HEK293 (cell line): ENCODE results near the gene STAT5B.

ENCODE experiments used
- CTCF ChIA-PET: fragments of 350-600 bp; formaldehyde crosslinking; extraction: SDS; loops from one replicate; lab custom pipeline; 2021; ENCODE audit warnings: antibody characterized with exemption; lab: Yijun Ruan, JAX
- POLR2A ChIA-PET: fragments of 300-600 bp; formaldehyde crosslinking; extraction: SDS; loops from one replicate; lab custom pipeline; 2020; ENCODE audit warnings: antibody characterized with exemption, inconsistent platforms; lab: Yijun Ruan, JAX
- H3K27ac ChIP-seq: fragments of 200-500 bp; sonication (Bioruptor generic); 2 replicates; pipeline ENCODE4 v1.5.1; 2014; ENCODE audit warnings: low read depth, low read length, control low read depth, inconsistent platforms; ENCODE audit errors: extremely low read depth
- H3K36me3 ChIP-seq, 2 experiments: fragments of 200-500 bp in 1 of 2; sonication (Bioruptor generic) in 1 of 2; 1 replicate in 1 of 2; 2 replicates in 1 of 2; pipeline ENCODE4 v1.5.1; 2014 to 2017; ENCODE audit warnings: inconsistent platforms in 2 of 2, low read length in 2 of 2; ENCODE audit not compliant: control insufficient read depth in 2 of 2, insufficient read depth in 1 of 2
- H3K4me1 ChIP-seq: fragments of 200-500 bp; sonication (Bioruptor generic); 2 replicates; pipeline ENCODE4 v1.5.1; 2014; ENCODE audit warnings: mild to moderate bottlenecking, low read length, inconsistent platforms; ENCODE audit not compliant: control insufficient read depth, insufficient read depth
- H3K4me3 ChIP-seq: 2 replicates; pipeline ENCODE4 v1.5.1; 2011; ENCODE audit warnings: low read depth, mild to moderate bottlenecking, control low read depth, low read length, moderate library complexity
- H3K9me3 ChIP-seq: fragments of 200-500 bp; sonication (Bioruptor generic); 2 replicates; pipeline ENCODE4 v1.5.1; 2014; ENCODE audit warnings: low read depth, low read length, inconsistent platforms; ENCODE audit not compliant: control insufficient read depth, insufficient read depth
- AEBP2 ChIP-seq: fragments of 450-650 bp; formaldehyde crosslinking; IDR thresholded peaks from 2 replicates; pipeline ENCODE4 v1.5.1; 2016; ENCODE audit warnings: missing biosample characterization, missing genetic modification characterization, borderline replicate concordance
- MZF1 ChIP-seq: fragments of 450-650 bp; formaldehyde crosslinking; IDR thresholded peaks from 2 replicates; pipeline ENCODE4 v1.5.1; 2017; ENCODE audit warnings: missing biosample characterization, missing genetic modification characterization, borderline replicate concordance
- OVOL3 ChIP-seq: fragments of 450-650 bp; formaldehyde crosslinking; IDR thresholded peaks from 2 replicates; pipeline ENCODE4 v1.5.1; 2016; ENCODE audit warnings: missing biosample characterization, missing genetic modification characterization
- SCRT2 ChIP-seq: fragments of 450-650 bp; formaldehyde crosslinking; IDR thresholded peaks from 2 replicates; pipeline ENCODE4 v1.5.1; 2016; ENCODE audit warnings: missing biosample characterization, missing genetic modification characterization
- ZBTB48 ChIP-seq: fragments of 450-650 bp; formaldehyde crosslinking; IDR thresholded peaks from 2 replicates; pipeline ENCODE4 v1.5.1; 2016; ENCODE audit warnings: missing biosample characterization, missing genetic modification characterization
- ZBTB49 ChIP-seq: fragments of 450-650 bp; formaldehyde crosslinking; IDR thresholded peaks from 2 replicates; pipeline ENCODE4 v1.5.1; 2016; ENCODE audit warnings: missing biosample characterization, missing genetic modification characterization, low read depth
- ZNF114 ChIP-seq: fragments of 450-650 bp; formaldehyde crosslinking; IDR thresholded peaks from 2 replicates; pipeline ENCODE4 v1.5.0; 2017; ENCODE audit warnings: missing biosample characterization, missing genetic modification characterization
- ZNF121 ChIP-seq: fragments of 450-650 bp; formaldehyde crosslinking; IDR thresholded peaks from 2 replicates; pipeline ENCODE4 v1.5.1; 2016; ENCODE audit warnings: missing biosample characterization, missing genetic modification characterization
- ZNF140 ChIP-seq: fragments of 450-650 bp; formaldehyde crosslinking; IDR thresholded peaks from 2 replicates; pipeline ENCODE4 v1.5.1; 2016; ENCODE audit warnings: missing biosample characterization, missing genetic modification characterization
- ZNF18 ChIP-seq: fragments of 450-650 bp; formaldehyde crosslinking; IDR thresholded peaks from 2 replicates; pipeline ENCODE4 v1.5.1; 2016; ENCODE audit warnings: missing biosample characterization, missing genetic modification characterization
- ZNF184 ChIP-seq: fragments of 450-650 bp; IDR thresholded peaks from 2 replicates; pipeline ENCODE4 v1.5.1; 2018; ENCODE audit warnings: missing biosample characterization, mild to moderate bottlenecking, missing genetic modification characterization
- ZNF26 ChIP-seq: fragments of 450-650 bp; formaldehyde crosslinking; IDR thresholded peaks from 2 replicates; pipeline ENCODE4 v1.5.1; 2016; ENCODE audit warnings: missing biosample characterization, missing genetic modification characterization
- ZNF366 ChIP-seq: fragments of 450-650 bp; formaldehyde crosslinking; conservative IDR thresholded peaks from 2 replicates; pipeline ENCODE4 v1.5.1; 2016; ENCODE audit warnings: missing biosample characterization, missing genetic modification characterization
- ZNF580 ChIP-seq: fragments of 450-650 bp; formaldehyde crosslinking; IDR thresholded peaks from 2 replicates; pipeline ENCODE4 v1.5.1; 2016; ENCODE audit warnings: missing biosample characterization, missing genetic modification characterization
- ZNF658 ChIP-seq: fragments of 450-650 bp; formaldehyde crosslinking; IDR thresholded peaks from 2 replicates; pipeline ENCODE4; 2016; ENCODE audit warnings: missing biosample characterization, missing genetic modification characterization
- ZNF747 ChIP-seq: fragments of 450-650 bp; formaldehyde crosslinking; IDR thresholded peaks from 2 replicates; pipeline ENCODE4 v1.5.1; 2016; ENCODE audit warnings: missing biosample characterization, missing genetic modification characterization
- ZSCAN5A ChIP-seq: fragments of 450-650 bp; formaldehyde crosslinking; IDR thresholded peaks from 2 replicates; pipeline ENCODE4 v1.5.1; 2016; ENCODE audit warnings: missing biosample characterization, missing genetic modification characterization

STAT5B gene

GRCh38 chr17:42227849-42228700 is 48.1 kb downstream of the STAT5B start:
- H3K36me3 ChIP-seq = peaks cover 7 to 19% of the 10 kb centered on the region in 2 experiments; a peak in 2 of 3 replicates
- POLR2A ChIA-PET = interaction anchor here (0.6 kb wide), 1 partner anchor 56 kb away, joined by 5 read pairs; no protein-coding TSS in a partner anchor
- H3K27ac ChIP-seq = no peak overlapping the region

More at GRCh38 chr17:42227849-42228700, 48.1 kb downstream of the STAT5B start:
- peaks cover 2% of the 10 kb centered on the region; the same call in 1 of the 2 replicates for H3K4me1 ChIP-seq
- TF ChIP-seq ZNF114 (no peak), ZNF366 (tag by site-specific recombination) (peak; percentile 41), ZNF658 (tag by site-specific recombination) (no peak), ZSCAN5A (tag by site-specific recombination) (no peak), ZNF184 (tag by site-specific recombination) (no peak), SCRT2 (tag by site-specific recombination) (0 out of 2 replicates have a peak, but pooled peaks have one; percentile 16), ZBTB49 (no peak), ZNF26 (tag by site-specific recombination) (no peak), ZNF121 (no peak), AEBP2 (no peak), ZBTB48 (tag by site-specific recombination) (no peak), ZNF747 (no peak), ZNF18 (tag by site-specific recombination) (no peak), OVOL3 (tag by site-specific recombination) (no peak), ZNF140 (tag by site-specific recombination) (no peak), ZNF580 (tag by site-specific recombination) (no peak), MZF1 (tag by site-specific recombination) (no peak)
- H3K4me3 ChIP-seq = no peak overlapping the region
- no peaks in the 10 kb centered on the region for H3K9me3 ChIP-seq
- CTCF ChIA-PET = interaction anchor here (0.6 to 1.4 kb wide), 4 partner anchors 23 to 108 kb away, joined by 3 to 5 read pairs (median 4); no protein-coding TSS in a partner anchor
